GM12891 (cell line): ENCODE measurements around the gene VRK3.
A peak's percentile ranks its signal among the peaks of the same experiment; 100 is the strongest.

Experiments used
- DNase-seq: peaks from one replicate; pipeline ENCODE4 v3.0.0; 2011; ENCODE audit warnings: low spot score; ENCODE audit not compliant: insufficient read length
- FAIRE-seq: peaks from 2 replicates; lab custom pipeline; 2011; peaks lifted over from hg19 to GRCh38; lab: Jason Lieb, UNC
- PAX5 ChIP-seq: IDR thresholded peaks from 2 replicates; pipeline ENCODE4 v1.6.1; 2011; ENCODE audit warnings: low read length, moderate library complexity, mild to moderate bottlenecking; ENCODE audit not compliant: insufficient read depth, severe bottlenecking
- POLR2A ChIP-seq: IDR thresholded peaks from 2 replicates; pipeline ENCODE4 v1.6.1; 2011; ENCODE audit warnings: low read depth, low read length, control low read depth
- POLR2AphosphoS5 ChIP-seq: IDR thresholded peaks from 2 replicates; pipeline ENCODE4 v1.6.1; 2011; ENCODE audit warnings: low read depth, low read length, control low read depth
- POU2F2 ChIP-seq: IDR thresholded peaks from 2 replicates; pipeline ENCODE4 v1.6.1; 2011; ENCODE audit warnings: low read depth, mild to moderate bottlenecking, control low read depth, low read length, moderate library complexity
- SPI1 ChIP-seq: IDR thresholded peaks from 2 replicates; pipeline ENCODE4 v1.6.1; 2011; ENCODE audit warnings: low read depth, low read length, control low read depth
- TAF1 ChIP-seq: IDR thresholded peaks from 2 replicates; pipeline ENCODE4 v1.6.1; 2011; ENCODE audit warnings: low read depth, low read length, control low read depth

VRK3 gene

GRCh38 chr19:49933643-49934042, 91.5 kb downstream of the VRK3 start:
- no peak for FAIRE-seq
- TF ChIP-seq POLR2AphosphoS5 (no peak; the same call in none of the 2 replicates), POU2F2 (peak; percentile 9; the same call in 1 of the 2 replicates), PAX5 (no peak), SPI1 (no peak), TAF1 (no peak), POLR2A (peak; percentile 69)

GRCh38 chr19:49932731-49933131, 92.4 kb downstream of the VRK3 start:
- DNase-seq = no peak
- no peak for FAIRE-seq
- no peak for TF ChIP-seq SPI1
- TF ChIP-seq POU2F2 = no peak
- no peak; the same call in 1 of the 2 replicates for TF ChIP-seq POLR2A
- TF ChIP-seq PAX5 = no peak
- peak; percentile 39; the same call in 1 of the 2 replicates for TF ChIP-seq POLR2AphosphoS5
- TF ChIP-seq TAF1 = no peak

More at GRCh38 chr19:49933643-49934042, 91.5 kb downstream of the VRK3 start:
- DNase-seq = no peak

DNA sequence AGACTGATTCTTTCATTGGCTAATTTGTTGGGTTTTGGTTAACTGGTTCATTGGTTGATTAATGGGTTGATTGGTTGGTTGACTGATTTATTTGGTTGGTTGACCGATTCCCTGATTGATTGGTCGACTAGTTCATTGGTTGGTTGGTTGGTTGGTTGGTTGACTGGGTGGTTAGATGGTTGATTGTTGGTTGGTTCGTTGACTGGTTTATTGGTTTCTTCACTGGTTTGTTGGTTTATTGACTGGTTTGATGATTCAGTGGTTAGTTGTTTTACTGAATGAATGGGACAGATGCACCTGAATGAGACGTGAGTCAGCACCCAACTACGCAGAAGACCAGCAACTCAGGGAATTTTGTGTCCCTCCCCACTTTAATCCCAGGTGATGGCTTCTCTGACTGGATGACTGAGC, 93.1 kb downstream of the VRK3 start:
- TF ChIP-seq POLR2AphosphoS5 (peak; percentile 36; the same call in 1 of the 2 replicates), PAX5 (no peak), POLR2A (0 out of 2 replicates have a peak, but pooled peaks have one; percentile 17)
- no peak for FAIRE-seq
- DNase-seq = no peak

DNA sequence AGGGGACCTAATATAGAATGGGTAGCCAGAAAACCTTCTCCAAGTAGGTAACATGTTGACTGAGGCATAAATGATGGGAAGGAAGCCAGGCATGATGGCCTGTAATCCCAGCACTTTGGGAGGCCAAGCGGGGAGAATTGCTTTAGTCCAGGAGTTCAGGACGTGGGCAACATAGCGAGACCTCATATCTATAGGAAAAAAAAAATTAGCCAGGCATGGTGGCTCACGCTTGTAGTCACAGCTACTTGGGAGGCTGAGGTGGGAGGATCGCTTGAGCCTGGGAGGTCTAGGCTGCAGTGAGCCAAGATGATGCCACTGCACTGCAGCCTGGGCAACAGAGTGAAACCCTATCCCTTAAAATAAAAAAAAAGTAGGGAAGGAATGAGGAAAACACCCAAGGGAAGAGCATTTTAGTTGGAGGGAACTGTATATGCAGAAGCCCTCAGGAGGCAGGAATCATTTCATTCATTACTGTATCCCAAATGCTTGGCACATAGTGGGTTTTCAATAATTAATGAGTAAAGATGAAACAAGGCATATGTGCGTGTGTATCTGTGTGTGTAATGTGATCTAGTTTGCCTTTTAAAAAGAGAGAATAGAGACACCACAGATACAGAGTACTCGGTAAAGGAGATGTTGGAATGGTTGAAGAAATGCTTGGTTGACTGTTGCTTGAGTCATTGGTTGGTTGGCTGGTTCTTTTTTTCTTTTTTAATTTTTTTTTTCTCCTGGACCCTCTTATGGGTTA, 93.7 kb downstream of the VRK3 start:
- TF ChIP-seq POLR2AphosphoS5 (0 out of 2 replicates have a peak, but pooled peaks have one; percentile 45), TAF1 (no peak)
- FAIRE-seq (no peak), DNase-seq (no peak)

- FAIRE-seq (no peak), DNase-seq (no peak)
- TF ChIP-seq PAX5 (no peak), POU2F2 (no peak)
Observed at GRCh38 chr19:49930483-49931011, 94.6 kb downstream of the VRK3 start.

GRCh38 chr19:49929611-49930482, 95.3 kb downstream of the VRK3 start:
- DNase-seq (peak; percentile 87), FAIRE-seq (no peak)
- TF ChIP-seq POLR2AphosphoS5 (peak; percentile 98), POLR2A (peak; percentile 98), SPI1 (no peak), PAX5 (no peak), TAF1 (peak; percentile 79), POU2F2 (peak; percentile 93; the same call in 1 of the 2 replicates)

GRCh38 chr19:49929121-49929610, 96.0 kb downstream of the VRK3 start, which contains the start of the genes ATF5 and NUP62:
Gene ATF5 (plus strand): TSS chr19:49929205. CDS start chr19:49930851, 1,646 bp downstream.
Gene NUP62 (minus strand): TSS chr19:49929504. CDS start chr19:49909807, 19,697 bp downstream.
- DNase-seq (peak; percentile 97), FAIRE-seq (peak; percentile 99)
- TF ChIP-seq SPI1 = no peak
- TF ChIP-seq POLR2AphosphoS5 = peak; percentile 85
- TF ChIP-seq TAF1 = peak; percentile 83; the same call in 1 of the 2 replicates
- peak; percentile 87 for TF ChIP-seq POLR2A
- 0 out of 2 replicates have a peak, but pooled peaks have one; percentile 14 for TF ChIP-seq POU2F2
- no peak for TF ChIP-seq PAX5

DNA sequence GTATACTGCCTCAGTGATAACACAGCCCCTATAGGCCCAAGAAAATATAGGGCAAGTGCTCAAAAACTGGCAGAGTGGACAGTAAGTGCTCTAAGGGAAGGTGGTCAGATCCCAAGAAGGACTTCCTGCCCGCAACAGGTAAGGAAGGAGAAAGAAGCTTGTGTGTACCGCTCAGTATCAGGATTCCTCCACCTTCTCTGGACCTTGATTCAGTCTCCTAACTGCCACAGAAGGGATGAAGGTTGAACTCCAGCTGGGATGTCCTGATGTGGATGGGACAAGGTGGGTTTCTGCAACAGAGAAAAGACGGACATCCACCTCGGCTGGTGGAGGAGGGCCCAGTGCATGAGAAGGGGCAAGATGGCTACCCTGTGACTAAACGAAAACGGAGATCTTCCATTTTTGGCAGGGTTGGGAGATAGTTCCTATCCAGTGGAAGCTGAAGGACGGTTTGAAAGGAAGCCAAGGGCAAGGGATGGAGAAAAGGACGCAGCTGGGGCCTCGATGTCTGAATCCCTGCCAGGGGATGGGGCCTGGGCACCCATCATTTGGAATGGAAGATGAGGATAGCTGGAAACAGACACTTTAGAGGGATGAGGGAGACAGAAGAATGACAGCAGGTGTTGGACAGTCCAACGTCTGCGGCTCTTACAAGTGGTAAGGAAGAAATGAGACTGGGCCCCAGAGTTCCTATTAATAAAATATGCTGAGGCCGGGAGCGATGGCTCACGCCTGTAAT, 97.5 kb downstream of the VRK3 start:
- TF ChIP-seq POLR2AphosphoS5 = no peak
- no peak for TF ChIP-seq SPI1
- TF ChIP-seq POLR2A = no peak
- TF ChIP-seq TAF1 = no peak
- TF ChIP-seq POU2F2 = no peak
- no peak for TF ChIP-seq PAX5
- FAIRE-seq (peak; percentile 40), DNase-seq (no peak)
